HK-2 (cell line): ENCODE data around the gene HIRIP3.

Source experiments
- DNase-seq: peaks from one replicate; pipeline ENCODE4 v3.0.0-alpha.2; 2018; ENCODE audit not compliant: unreplicated experiment

The HIRIP3 gene

GRCh38 chr16:29983420-29984136 lies 11.8 kb downstream of the HIRIP3 start:
- no peak for DNase-seq

DNA sequence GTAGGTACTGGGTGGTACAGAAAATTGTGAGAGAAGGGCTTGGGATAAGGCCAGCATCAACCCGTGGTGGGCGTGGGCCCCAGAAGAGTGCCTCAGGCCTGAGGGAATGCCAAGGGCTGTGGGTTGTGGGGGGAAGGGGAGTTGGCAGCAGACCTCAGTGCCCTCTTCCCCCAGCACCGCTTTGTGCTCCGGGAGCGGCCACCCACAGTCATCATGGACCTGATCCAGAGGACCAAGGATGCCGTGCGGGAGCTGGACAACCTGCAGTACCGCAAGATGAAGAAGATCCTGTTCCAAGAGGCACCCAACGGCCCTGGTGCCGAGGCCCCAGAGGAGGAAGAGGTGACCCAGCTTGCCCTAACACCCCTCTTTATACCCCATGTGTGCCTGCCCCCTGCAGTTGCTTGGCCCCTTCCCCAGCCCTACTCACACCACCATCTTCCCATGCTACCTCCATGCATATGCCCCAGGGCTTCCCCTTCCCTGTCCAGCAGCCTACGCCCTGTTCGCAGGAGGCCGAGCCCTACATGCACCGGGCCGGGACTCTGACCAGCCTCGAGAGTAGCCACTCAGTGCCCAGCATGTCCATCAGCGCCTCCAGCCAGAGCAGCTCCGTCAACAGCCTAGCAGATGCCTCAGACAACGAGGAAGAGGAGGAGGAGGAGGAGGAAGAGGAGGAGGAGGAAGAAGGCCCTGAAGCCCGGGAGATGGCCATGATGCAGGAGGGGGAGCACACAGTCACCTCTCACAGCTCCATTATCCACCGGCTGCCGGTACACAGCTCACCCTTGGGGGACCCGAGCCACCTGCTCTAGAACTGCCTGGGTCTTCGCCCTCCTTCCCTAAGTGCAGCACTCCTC lies 12.6 kb downstream of the HIRIP3 start:
- no peak for DNase-seq

GRCh38 chr16:29978564-29979270 lies 16.7 kb downstream of the HIRIP3 start:
- no peak for DNase-seq

DNA sequence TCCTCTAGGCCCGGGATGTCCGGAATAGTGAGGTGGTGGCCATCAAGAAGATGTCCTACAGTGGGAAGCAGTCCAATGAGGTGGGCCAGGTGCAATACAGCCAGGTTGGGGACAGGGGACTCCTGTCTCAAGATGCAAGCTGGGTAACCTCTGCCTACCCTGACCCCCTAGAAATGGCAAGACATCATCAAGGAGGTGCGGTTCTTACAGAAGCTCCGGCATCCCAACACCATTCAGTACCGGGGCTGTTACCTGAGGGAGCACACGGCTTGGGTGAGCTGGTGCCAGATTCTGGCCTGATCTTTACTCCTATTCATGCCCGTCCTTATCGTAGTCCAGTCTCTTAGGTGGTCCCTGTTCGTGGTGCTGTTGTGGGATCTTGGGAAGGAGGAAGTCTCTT lies 17.3 kb downstream of the HIRIP3 start:
- no peak for DNase-seq

GRCh38 chr16:29977063-29977825 lies 18.2 kb downstream of the HIRIP3 start:
- no peak for DNase-seq

GRCh38 chr16:29975811-29976511 lies 19.5 kb downstream of the HIRIP3 start:
- no peak for DNase-seq

- DNase-seq, result no peak
These were observed 20.3 kb downstream of the HIRIP3 start for GRCh38 chr16:29975134-29975538.

DNA sequence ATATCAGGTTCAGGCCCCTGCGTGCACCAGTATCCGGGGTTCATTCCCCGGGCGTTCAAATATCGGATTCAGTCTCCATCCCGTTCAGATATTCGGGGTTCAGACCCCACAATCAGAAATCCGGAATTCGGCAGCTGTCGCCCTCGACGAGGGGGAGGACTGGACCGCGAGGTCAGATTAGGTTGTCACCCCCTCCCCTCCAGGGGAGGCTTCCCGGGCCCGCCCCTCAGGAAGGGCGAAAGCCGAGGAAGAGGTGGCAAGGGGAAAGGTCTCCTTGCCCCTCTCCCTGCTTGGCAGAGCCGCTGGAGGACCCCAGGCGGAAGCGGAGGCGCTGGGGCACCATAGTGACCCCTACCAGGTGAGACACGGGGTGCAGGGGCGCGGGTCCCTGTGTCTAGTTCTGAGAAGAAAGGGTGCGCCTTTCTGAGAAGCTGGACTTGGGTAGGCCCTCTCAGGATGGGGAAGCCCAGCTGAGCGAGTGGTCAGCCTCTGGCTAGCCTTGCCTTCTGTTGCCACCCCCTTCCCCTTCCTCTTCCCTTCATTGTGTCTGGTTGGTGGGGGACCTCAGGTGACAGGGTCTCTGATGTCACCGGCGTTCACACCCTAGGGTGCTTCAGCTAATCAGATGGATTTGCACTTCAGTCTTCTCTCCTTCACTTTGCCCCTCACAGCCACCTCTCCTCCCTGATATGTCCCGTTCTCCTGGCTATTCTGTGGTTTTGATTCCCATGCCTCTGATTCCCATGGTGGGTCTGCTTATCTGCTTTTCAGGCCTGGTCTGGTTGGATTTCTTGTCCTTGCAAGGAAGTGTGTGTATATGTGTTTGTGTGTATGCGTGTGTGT lies 20.9 kb downstream of the HIRIP3 start:
- no peak for DNase-seq

GRCh38 chr16:29973384-29974246 lies 21.8 kb downstream of the HIRIP3 start, which contains the start of gene TAOK2:
Gene TAOK2, plus strand, starts transcription at chr16:29973868. Its CDS starts 3,905 bp downstream, at chr16:29977773.
- DNase-seq, result peak; percentile 97

DNA sequence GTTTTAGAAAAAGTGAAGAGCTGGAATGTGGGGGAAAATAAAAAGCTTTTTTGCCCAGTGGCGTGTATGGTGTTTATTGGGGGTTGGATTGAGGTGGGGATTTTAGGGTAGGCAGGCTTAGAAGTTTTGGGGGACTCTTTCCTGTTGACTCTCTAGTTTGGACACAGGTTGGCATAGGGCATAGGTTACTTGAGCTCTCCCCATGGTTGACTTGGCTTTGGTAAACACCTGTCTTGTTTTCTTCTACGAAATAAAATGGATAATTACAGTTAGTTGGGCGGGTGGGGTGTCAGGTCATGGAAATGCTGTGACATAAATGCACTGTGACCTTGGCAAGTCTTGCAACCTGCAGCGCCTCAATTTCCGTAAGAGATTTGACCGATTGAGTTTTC lies 22.4 kb downstream of the HIRIP3 start:
- DNase-seq, result no peak

DNA sequence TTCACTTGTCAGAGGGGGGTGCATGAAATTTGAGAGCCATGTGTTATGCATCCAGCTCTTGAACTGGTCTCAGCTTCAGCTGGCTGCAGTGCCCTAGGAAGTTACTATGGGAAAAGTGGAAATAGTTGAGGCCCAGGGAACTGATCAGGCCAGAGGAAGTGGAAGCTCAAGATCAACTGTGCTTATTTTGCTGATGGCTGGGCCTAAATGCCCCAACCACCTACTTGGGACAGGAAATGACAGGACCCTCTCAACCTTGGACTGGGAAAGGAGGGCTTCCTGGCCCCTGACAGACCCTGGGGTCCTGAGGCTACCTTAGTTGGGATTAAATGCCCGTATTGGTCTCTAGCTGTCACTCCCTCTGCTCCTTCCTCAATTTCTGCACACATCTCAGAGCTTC lies 22.9 kb downstream of the HIRIP3 start:
- DNase-seq, result no peak

- no peak for DNase-seq
These were observed 24.1 kb downstream of the HIRIP3 start for GRCh38 chr16:29971304-29971703.

DNA sequence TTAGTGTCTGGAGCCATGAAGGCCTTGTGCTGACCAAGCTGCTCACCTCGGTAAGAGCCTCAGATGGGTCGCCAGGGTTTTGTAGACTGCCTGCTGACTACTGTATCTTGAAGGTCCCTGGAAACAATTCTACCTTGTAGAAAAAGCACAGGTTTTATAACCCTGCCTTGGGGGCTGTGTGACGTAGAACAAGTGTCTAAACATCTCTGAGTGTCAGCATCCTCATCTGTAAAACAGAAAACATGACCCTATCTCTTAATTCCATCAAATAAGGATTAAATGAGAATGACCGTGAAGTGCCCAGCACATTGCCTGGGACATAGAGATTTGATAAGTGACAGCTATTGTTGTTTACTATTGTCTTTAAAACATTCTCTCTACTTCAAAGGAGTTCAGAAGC lies 27.2 kb downstream of the HIRIP3 start:
- DNase-seq, result no peak

- DNase-seq, result no peak
These were observed 32.2 kb downstream of the HIRIP3 start for GRCh38 chr16:29963021-29963743.

DNA sequence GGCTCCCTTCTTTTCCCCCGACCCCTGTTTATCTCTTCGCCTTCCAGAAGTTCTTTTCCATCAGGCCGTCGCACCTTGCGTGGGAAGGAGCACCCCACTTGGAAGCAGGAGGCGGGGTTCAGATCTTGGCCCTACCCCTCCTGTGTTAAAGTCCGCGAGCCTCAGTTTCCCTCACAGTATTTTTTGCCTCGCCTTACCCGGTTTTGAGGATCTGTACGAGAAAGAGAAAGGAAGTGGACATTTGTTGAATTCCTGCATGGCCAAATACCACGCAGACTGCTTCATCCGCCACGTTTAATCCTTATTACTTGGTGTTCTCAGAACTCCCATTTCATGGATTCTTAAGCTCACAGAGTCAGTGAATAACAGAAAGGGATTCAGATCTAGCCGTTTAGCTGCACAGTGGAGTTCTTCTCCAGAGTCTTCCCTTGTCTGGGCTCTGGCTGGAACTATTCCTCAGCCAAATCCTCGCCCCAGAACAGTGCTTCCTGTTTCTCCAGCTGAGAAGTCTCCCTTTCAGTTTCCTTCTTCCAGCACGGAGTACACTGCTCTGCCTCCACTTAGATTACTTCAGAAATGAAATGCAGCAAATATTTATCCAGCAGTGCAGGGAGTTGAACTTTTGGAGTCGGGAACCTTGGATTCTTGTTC lies 32.9 kb downstream of the HIRIP3 start:
- DNase-seq, result no peak

- DNase-seq, result peak; percentile 84
These were observed 33.7 kb downstream of the HIRIP3 start, which contains the start of gene TMEM219 for GRCh38 chr16:29961479-29962343. Gene TMEM219, plus strand, starts transcription at chr16:29962079. Its CDS starts 1,065 bp downstream, at chr16:29963144.

GRCh38 chr16:29961127-29961478 lies 34.3 kb downstream of the HIRIP3 start:
- no peak for DNase-seq
